PFSK-1 (cell line): ENCODE measurements around the gene RBKS.

Experiments
- FOXP2 ChIP-seq: optimal IDR thresholded peaks from 2 replicates; pipeline ENCODE3; 2011; ENCODE audit warnings: borderline replicate concordance, control low read depth, inconsistent platforms; ENCODE audit not compliant: insufficient read depth; ENCODE audit errors: extremely low read length, extremely low read depth
- POLR2AphosphoS5 ChIP-seq: IDR thresholded peaks from 2 replicates; pipeline ENCODE4 v1.6.1; 2012; ENCODE audit warnings: low read depth, mild to moderate bottlenecking, control low read depth, low read length, moderate library complexity
- SIN3A ChIP-seq: IDR thresholded peaks from 2 replicates; pipeline ENCODE4 v1.6.1; 2012; ENCODE audit warnings: mild to moderate bottlenecking, low read length, moderate library complexity, borderline replicate concordance; ENCODE audit not compliant: insufficient read depth
- TAF1 ChIP-seq: IDR thresholded peaks from 2 replicates; pipeline ENCODE4 v1.6.1; 2012; ENCODE audit warnings: low read length, control low read depth, borderline replicate concordance; ENCODE audit not compliant: insufficient read depth
- TF ChIP-seq, protein P1 (sequence below), 2 experiments: IDR thresholded peaks; 2 replicates each; pipeline versions ENCODE4 v1.6.1 to v1.8.0; 2011 to 2012; ENCODE audit warnings: low read depth in 2 of 2, low read length in 2 of 2, control low read depth in 1 of 2, inconsistent platforms in 1 of 2, mild to moderate bottlenecking in 1 of 2, moderate library complexity in 1 of 2; ENCODE audit not compliant: insufficient read depth in 1 of 2

The RBKS gene

DNA sequence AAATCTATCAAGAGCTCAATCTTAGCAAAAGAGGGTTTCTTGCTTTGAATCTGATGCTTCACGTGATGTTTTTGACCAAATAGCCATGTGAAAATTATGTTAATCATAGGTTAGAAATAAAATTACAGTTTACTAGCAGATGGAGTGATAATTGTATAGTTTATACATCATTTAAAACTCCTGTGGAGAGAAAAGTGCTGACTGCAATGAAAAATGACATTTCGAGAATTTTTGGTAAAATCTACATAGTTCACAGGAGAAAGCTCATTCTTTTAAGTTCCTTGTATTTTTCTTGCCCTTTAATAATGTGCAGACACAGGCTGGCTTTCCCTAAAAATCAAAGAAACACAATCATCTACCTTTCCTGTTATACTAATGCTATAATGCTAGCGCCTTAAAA is 33.2 kb downstream of the RBKS start:
- TF ChIP-seq, protein P1, sequence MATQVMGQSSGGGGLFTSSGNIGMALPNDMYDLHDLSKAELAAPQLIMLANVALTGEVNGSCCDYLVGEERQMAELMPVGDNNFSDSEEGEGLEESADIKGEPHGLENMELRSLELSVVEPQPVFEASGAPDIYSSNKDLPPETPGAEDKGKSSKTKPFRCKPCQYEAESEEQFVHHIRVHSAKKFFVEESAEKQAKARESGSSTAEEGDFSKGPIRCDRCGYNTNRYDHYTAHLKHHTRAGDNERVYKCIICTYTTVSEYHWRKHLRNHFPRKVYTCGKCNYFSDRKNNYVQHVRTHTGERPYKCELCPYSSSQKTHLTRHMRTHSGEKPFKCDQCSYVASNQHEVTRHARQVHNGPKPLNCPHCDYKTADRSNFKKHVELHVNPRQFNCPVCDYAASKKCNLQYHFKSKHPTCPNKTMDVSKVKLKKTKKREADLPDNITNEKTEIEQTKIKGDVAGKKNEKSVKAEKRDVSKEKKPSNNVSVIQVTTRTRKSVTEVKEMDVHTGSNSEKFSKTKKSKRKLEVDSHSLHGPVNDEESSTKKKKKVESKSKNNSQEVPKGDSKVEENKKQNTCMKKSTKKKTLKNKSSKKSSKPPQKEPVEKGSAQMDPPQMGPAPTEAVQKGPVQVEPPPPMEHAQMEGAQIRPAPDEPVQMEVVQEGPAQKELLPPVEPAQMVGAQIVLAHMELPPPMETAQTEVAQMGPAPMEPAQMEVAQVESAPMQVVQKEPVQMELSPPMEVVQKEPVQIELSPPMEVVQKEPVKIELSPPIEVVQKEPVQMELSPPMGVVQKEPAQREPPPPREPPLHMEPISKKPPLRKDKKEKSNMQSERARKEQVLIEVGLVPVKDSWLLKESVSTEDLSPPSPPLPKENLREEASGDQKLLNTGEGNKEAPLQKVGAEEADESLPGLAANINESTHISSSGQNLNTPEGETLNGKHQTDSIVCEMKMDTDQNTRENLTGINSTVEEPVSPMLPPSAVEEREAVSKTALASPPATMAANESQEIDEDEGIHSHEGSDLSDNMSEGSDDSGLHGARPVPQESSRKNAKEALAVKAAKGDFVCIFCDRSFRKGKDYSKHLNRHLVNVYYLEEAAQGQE (IDR thresholded peaks at IDR 0.05; ENCODE audit: insufficient read depth in 1 of 2, low read depth in 2 of 2, low read length in 2 of 2), result no peak
- TF ChIP-seq SIN3A, result no peak
- TF ChIP-seq POLR2AphosphoS5, result no peak
- TF ChIP-seq TAF1, result no peak
- TF ChIP-seq FOXP2, result no peak

DNA sequence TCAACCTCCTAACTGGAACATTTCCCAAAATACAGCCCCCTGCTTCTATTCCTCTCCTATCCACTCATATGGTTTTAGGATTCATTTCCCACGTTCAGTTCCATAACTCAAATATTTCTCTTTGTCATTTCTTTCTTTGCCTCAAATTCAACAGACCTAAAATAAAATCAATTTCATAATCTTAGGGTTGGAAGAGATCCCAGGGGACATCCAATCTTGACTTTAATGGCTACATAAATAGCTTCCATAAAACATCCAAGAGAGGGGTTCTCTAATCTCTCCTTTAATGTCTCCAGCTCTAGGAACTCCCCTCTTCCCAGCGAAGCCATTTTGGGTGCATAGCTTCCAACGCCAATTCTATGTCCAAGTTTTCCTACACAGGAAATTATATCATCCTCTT is 33.8 kb downstream of the RBKS start:
- TF ChIP-seq POLR2AphosphoS5 (no peak), SIN3A (no peak), FOXP2 (no peak), TAF1 (no peak)
- TF ChIP-seq, protein P1 (IDR thresholded peaks at IDR 0.05; ENCODE audit: insufficient read depth in 1 of 2, low read depth in 2 of 2, low read length in 2 of 2), result no peak

DNA sequence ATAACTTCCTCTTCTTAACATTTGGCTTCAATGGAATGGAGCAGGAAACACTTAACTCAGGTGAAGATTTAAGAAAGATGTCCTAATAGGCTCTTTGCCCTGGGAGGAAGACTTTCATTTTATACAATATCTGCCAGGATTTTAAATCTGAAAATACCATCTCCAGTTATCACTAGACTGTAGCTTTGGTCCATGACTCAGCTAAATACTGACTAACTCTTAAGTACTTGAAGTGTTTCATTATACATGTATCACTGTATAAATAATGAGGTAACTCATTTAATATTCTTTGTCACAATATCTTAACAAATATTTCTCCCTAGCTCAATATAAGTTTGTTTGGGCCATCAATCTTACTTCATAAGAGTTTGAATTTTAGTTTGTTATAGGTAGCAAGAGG is 34.7 kb downstream of the RBKS start:
- TF ChIP-seq TAF1 (no peak), FOXP2 (no peak), POLR2AphosphoS5 (no peak), SIN3A (no peak)
- TF ChIP-seq, protein P1 (IDR thresholded peaks at IDR 0.05; ENCODE audit: insufficient read depth in 1 of 2, low read depth in 2 of 2, low read length in 2 of 2), result no peak

DNA sequence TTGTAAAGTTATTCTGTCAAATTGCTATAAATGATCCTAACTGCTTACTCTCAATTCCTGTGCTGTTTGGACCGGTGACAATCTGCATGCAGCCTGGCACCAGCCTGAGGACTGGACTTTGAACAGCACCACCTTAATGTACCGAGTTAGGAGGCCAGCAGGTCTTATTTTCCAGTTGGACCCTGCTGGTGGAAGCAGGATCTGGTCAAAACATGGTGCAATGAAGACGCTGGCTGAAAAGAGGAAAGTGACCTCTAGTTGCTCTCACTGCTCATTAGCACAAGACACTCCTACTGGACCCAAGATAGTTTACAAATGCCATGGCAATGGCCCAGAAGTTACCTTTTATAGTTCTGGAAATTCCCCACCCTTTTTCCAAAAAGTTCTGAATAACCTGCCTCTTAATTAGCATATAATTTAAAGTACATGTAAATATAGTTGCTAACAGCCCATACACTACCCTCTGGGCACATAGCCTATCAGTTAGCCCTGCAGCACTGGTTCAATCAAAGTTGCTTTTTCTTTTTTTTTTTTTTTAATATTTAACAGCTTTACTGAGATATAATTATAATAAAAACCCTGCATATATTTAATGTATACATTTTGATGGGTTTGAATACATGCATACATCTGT is 35.8 kb downstream of the RBKS start:
- TF ChIP-seq FOXP2 (no peak), SIN3A (no peak)
- TF ChIP-seq, protein P1 (IDR thresholded peaks at IDR 0.05; ENCODE audit: insufficient read depth in 1 of 2, low read depth in 2 of 2, low read length in 2 of 2), result no peak

DNA sequence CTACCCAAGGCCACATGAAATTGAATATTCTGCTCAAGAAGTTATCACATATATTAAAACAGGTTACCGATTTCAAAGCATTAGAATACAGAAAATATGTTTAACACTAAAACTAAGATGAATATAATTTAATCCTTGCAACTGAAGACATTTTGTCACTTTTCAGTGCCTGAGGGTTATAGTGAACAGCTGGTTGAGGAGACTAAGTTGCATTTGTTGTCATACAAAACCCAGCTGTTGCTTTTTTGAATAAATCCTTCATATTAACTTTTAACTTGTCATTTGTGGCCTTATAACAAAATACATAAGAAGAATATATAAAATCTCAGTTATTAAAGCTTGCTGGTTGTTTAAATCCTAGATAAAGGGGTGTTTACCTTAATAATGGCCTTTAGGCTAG is 37.5 kb downstream of the RBKS start:
- TF ChIP-seq, protein P1 (IDR thresholded peaks at IDR 0.05; ENCODE audit: insufficient read depth in 1 of 2, low read depth in 2 of 2, low read length in 2 of 2), result no peak
- TF ChIP-seq SIN3A (no peak), POLR2AphosphoS5 (no peak), FOXP2 (no peak), TAF1 (no peak)
